SKM-1 (cell line): ENCODE results near the gene ADAMTS20.
A peak's percentile ranks its signal among the peaks of the same experiment; 100 is the strongest.

Experiments used
- DNase-seq: peaks from one replicate; lab custom pipeline; 2025; ENCODE audit not compliant: unreplicated experiment; lab: John Stamatoyannopoulos, UW

Gene ADAMTS20

GRCh38 chr12:43317156-43317555, 234.8 kb downstream of the ADAMTS20 start:
- no peak for DNase-seq

- DNase-seq = no peak
Measured at GRCh38 chr12:43316520-43316919, 235.5 kb downstream of the ADAMTS20 start.

GRCh38 chr12:43315961-43316360, 236.0 kb downstream of the ADAMTS20 start:
- no peak for DNase-seq

DNA sequence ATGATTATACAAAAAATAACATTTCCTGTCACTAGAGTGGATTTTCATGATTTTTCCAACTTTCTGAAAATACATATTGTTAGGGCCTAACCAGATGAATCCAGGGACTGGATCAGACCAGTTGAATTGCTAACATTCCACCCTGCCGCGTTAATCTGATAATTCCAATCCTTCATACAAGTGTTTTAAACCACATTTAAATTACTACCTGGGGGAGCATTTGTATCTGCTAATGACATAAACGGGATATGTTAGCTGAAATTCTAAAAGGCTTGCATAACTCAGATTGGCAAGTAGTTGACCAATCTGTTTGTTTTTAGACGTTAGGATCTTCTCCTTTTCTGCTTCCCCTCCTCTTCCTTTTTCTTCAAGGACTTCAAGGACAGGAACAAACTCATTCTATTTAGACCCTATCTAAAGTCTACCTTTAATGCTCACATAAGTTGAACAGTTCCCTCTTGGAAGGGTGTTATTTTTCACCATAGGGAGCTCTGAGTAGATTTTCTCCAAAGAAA, 239.0 kb downstream of the ADAMTS20 start:
- DNase-seq = peak; percentile 19

DNA sequence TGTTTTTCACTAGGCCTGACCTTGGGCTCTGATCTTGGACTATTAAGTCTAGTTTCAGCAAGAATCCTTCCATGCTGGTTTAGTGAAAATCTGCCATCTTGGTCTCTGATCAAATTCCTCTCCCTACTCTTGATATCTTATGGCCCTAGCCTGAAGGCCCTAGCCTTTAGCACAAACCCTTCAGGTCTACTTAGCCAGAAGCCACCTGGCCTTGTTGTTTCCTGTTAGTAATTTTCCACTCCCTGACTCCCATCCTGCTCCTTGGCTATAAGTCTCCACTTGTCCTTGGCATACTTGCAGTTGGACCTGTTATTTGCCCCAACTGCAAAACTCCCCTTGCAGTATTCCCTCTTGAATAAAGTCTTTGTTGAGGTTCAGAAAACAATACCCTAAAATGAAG, 241.4 kb downstream of the ADAMTS20 start:
- DNase-seq = no peak

DNA sequence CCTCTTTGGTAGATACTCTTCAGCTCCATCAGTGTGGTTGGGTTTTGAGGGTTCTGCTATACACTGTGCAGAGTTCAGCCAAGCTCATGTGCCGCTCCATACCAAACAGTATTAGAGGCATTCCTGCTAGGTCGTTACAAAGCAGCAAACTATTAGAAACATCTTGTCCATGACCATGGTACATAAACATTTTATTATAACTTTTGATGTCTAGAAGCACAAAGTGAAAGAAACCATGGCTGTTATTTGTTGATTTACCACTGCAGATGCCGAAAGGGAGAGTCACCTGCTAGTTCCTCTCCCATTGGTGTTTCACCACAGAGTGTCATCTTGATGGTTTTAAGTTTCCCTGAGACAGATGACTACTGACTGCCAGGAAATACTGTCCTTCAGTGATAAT, 242.0 kb downstream of the ADAMTS20 start:
- DNase-seq = no peak

- no peak for DNase-seq
Measured at GRCh38 chr12:43308776-43309175, 243.2 kb downstream of the ADAMTS20 start.

DNA sequence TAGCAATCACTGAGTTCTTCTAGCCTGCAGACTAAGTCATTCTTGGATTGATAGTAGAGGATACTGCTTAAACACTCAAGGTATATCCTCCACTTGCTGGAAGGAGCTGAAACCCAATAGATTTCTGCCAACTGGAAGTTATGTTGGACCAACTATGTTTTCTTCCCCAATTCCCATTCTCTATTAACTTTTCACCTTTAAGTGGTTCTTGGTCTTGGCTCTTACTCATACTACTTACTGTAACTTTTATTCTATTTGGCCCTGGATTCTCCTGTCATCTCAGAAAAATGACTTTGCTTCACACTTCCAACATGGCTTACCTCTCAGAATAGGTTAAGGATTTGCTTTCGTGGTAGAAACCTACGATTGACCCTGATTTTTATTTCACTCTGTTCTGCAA, 244.9 kb downstream of the ADAMTS20 start:
- DNase-seq = no peak

DNA sequence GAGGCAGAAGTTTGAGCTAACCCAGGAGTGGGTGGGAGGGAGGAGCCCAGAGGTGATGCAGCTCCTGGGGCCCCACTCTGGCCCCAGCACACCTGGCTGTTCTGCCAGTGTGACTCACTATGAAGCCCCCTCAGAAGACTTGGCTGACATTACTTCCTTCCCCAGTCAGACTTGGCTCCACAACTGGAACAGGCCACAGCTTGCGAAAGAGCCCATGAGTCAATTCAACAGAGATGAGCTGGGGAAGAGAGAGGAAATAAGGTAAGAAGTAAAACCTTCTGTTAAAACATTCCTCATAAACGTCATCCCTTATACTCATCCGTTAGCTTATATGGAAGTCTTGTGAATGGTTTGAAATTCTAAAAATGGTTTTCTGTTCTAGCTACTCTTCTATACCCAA, 245.9 kb downstream of the ADAMTS20 start:
- DNase-seq = peak; percentile 9

GRCh38 chr12:43305065-43305464, 246.9 kb downstream of the ADAMTS20 start:
- no peak for DNase-seq
